ENCODE data around the gene C6orf47.
"Not testable (repeated sequence)": the region's sequence is repeated elsewhere in the genome, so short reads cannot be mapped to it uniquely, and the experiment has no call there.

The C6orf47 gene

DNA sequence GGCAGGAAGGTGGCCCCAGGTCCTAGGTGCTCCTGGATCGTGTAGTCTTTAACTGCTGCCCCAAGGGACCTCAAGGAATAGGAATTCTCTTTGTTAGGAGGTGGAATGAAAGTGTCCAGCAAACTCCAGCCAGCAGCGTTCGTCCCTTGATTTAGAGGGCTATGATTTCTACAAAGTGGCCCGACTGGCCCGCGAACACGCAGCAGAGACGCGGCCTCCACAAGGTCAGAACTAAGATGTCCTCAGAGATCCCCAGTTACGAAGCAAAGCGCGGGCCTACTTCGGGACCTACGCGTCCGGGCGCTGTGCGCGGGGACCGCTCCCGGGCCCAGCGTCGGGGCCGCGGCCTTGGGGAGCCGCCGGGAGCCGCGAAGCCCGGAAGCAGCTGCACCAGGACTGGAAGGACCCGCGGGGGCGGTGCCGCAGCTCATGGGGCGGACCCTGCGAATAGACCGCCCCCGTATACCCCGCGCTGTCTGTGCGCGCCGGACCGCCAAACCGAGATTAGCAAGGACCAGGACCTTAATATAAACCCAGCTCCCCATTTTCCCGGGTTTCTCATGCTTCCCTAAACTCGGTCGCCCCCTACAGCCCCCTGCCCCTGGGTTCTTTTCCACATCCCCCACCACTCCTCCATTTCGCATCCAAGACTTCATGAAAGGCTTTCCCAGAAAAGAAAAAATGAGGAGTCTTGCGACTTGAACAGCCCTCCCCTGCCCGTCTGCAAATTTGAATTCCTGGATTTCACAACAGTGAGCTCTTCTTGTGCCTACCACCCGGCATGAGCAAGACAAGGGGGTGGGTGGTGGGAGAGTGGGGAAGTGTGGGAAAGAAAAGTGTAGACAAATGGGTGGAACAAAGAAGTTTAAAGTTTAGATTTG is at the start of gene C6orf47:
C6orf47 (minus strand) TSS at position 398 of the 881 bp plus-strand sequence. CDS start 831 bp downstream, outside the sequence.
- peak; percentile 72 for DNase-seq (ENCODE audit: low spot score)

DNA sequence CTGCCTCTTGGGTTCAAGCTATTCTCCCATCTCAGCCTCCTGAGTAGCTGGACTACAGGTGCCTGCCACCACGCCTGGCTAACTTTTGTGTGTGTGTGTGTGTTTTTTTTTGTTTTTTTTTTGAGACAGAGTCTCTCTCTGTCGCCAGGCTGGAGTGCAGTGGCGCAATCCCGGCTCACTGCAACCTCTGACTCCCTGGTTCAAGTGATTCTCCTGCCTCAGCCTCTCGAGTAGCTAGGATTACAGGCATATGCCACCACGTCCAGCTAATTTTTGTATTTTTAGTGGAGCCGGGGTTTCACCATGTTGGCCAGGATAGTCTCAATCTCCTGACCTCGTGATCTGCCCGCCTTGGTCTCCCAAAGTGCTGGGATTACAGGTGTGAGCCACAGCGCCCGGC is 48.6 kb upstream of the C6orf47 start:
- DNase-seq (ENCODE audit: low spot score) = not testable (repeated sequence)

- no peak for DNase-seq (ENCODE audit: low spot score)
Measured at GRCh38 chr6:31708224-31708623, 47.6 kb upstream of the C6orf47 start.

DNA sequence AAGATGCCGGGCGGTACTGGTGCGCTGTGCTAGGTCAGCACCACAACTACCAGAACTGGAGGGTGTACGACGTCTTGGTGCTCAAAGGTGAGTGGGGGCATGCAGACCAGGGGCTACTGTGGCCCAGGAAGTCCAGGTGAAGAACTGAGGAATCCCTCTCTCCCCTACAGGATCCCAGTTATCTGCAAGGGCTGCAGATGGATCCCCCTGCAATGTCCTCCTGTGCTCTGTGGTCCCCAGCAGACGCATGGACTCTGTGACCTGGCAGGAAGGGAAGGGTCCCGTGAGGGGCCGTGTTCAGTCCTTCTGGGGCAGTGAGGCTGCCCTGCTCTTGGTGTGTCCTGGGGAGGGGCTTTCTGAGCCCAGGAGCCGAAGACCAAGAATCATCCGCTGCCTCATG is 47.1 kb upstream of the C6orf47 start:
- DNase-seq (ENCODE audit: low spot score) = no peak

DNA sequence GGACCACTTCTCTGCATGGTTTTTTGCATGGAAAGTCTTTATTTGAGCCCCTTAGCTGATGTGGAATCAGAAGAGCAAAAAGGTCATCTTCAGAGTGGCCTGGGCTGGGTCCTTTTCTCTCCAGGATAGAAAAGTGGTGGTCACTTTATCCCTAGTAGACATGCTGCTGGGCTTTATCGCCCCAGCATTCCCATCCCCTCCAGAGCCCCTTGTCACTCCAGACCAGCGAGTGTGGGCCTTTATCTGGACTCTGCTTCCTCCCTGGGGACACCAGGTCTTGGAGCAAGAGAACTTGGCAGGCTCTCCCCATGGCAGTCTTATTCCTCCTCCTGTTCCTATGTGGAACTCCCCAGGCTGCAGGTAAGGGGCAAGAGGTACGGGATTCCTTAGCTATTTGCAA is 46.0 kb upstream of the C6orf47 start, which contains the start of gene LY6G6F:
LY6G6F (plus strand) TSS at position 268 of the 400 bp plus-strand sequence; CDS start at position 309, 41 bp downstream.
- DNase-seq (ENCODE audit: low spot score) = no peak

DNA sequence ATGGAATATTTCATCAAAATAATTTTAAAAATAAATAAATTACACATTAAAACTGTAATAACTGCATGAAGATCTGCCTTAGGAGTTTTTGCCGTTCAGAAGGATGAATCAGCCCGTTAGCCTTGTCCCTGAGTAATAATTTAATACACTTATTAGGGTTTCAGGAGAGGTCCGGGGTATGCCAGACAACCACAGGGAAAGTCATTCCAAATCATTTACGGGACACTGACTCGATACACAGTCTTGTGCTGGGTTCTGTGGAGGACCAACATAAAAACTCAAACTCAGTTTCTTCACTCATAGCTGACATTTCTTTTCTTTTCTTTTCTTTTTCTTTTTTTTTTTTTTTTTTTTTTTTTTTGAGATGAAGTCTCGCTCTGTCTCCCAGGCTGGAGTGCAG is 45.4 kb upstream of the C6orf47 start:
- no peak for DNase-seq (ENCODE audit: low spot score)

DNA sequence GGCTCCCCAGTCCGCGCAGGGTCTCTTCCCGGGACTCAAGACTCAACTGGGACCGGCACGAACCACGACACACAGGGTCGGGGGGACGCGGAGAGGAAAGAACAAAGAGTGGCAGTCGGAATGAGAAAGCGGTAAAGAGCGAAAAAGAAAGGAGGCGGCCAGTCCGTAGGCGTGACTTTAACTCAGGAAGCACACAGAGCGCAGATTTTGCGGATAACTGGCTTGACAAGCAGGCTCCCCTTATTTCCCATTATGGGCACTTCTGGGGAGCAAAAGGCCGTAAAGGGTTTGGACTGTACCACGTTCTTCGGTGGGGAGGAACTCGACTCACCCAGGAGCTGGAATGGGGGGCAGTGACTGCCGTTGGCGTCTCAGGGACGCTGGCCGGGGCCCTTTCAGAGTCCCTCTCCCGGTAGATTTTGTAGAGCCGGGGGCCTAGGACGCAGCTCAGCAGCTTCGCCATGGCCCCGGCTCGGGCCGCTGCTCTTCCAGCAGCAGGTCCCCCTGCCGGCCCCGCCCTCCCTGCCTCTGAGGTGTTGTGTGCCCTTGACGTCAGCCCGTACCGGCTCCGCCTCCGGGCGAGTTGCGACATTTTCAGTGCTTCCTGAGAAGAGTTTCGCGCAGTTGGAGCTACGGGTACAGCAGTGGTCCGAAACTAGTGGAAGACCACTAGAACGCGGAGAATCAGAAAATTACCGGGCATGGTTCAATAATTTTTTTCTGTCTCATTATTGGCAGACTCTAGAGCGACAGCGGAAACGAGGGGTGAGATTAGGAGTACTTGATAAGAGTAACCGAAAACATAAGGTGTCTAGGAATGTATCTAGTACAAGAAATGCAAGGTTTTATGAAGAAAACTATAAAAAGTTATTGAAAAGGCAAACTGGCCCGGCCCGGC is 42.5 kb upstream of the C6orf47 start, which contains the start of gene ABHD16A:
ABHD16A (minus strand) TSS at position 506 of the 898 bp plus-strand sequence; CDS start at position 463, 43 bp downstream.
- DNase-seq (ENCODE audit: low spot score) = peak; percentile 87

DNA sequence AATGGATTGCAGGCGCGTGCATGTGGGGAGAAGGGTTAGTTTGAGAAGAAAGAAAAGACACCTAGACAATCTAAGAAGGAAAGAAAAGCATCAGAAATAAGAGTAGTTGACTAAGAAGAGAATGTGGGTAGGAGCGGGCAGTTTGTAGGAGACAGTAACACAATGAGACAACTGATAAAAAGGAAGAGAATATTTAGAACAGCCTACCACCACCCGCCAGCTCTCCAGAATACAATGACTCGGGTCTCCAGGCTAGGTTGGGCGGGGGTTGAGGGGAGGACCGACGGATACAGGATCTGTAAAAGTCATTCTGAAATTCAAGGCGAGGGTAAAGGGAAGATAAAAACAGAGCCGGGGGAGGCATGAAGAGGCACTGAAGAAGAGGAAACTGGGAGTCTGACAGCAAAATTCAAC is 41.8 kb upstream of the C6orf47 start:
- DNase-seq (ENCODE audit: low spot score) = no peak

DNA sequence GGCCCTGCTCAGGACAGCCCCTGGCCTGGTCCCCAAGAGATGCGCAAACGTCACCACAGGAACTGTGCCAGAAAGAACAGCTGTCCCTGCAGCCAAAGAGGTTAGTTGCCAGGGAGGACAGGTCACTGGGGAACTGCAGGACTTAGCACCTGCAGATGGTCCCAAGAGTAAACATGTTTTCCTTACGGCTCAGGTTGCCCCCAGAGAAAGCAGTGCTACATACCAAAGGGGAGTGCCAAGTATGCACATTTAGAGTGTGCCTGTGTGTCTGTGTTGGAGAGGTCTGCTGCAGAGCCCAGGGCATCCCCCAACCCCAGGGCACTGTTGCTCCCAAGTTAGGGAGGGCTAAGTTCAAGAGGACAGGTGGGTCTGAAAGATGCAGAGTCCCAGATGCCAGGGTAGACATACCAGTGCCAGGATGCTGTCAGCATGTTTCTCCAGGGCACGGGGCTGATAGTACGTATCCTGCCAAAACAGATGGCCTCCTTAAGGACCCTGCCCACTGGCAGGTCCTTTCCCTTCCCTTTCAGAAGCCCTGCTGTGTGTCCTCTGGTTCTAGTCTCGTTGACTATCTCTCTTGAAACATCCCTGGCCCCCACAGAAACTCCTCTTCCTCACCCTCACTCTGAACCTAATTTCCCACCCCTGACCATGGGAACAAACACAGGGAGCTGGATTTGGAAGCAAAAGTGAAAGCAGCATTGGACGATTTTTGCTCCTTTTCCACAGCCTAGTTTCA is 41.3 kb upstream of the C6orf47 start:
- DNase-seq (ENCODE audit: low spot score) = no peak

- no peak for DNase-seq (ENCODE audit: low spot score)
Measured at GRCh38 chr6:31700740-31701401, 40.3 kb upstream of the C6orf47 start.

DNA sequence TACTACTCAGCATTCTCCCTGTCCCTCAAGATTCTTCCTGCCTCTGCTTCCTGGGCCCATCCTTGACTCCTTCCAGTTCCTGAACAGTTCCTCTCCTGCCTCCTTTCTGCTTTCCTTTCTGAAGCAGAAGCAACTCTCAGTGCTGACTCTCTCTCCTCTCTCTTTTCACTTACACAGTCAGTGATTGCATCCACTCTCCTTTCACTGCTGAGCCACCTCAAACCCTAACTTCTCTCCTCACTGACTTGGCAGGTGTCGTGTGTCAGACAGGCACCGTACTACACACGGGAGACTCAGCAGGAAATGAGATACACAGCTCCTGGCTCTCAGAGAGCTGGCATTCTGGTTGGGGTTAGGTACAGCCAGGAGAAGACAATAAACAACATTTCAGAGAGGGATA is 37.0 kb upstream of the C6orf47 start:
- no peak for DNase-seq (ENCODE audit: low spot score)

DNA sequence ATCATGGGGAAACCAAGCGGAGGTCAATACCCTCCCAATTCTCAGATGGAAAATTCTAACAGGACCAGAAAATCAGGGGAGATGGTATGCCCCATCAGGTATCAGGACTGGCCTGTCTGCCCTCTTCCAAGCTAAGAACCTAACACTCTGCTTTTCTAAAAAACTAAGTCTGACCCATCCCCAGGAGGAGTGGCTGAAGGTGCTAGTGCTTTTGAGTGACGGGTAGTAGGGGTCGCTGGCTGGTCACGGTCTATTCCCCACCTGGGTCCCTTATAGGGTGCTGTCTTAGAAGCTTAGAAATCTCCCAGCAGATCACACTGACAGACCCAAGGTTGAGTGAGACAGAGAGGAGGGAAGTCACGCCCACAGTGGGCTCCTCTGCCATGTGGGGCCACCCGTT is 33.0 kb upstream of the C6orf47 start:
- no peak for DNase-seq (ENCODE audit: low spot score)

DNA sequence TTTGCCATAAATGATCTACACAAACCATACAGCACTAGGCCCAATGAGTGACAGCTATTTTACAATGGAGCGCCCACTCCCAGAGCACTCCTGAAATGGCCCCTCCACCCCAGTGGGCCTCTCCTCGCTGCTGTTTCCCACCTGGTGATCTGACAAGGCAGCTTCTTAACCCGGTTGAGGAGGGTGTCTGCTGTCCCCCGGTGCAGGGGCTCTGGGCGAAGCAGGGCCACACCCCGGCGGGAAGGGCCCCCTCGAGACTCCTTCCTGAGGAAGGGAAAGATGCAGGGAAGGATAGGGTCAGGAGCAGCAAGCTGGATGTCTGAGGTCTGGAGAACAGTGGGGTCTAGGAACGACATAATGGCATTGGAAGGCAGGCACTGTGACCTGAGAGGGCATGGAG is 32.3 kb upstream of the C6orf47 start:
- DNase-seq (ENCODE audit: low spot score) = no peak

GRCh38 chr6:31692353-31692752 is 31.8 kb upstream of the C6orf47 start:
- DNase-seq (ENCODE audit: low spot score) = no peak

- no peak for DNase-seq (ENCODE audit: low spot score)
Measured at GRCh38 chr6:31691564-31692108, 31.1 kb upstream of the C6orf47 start.

DNA sequence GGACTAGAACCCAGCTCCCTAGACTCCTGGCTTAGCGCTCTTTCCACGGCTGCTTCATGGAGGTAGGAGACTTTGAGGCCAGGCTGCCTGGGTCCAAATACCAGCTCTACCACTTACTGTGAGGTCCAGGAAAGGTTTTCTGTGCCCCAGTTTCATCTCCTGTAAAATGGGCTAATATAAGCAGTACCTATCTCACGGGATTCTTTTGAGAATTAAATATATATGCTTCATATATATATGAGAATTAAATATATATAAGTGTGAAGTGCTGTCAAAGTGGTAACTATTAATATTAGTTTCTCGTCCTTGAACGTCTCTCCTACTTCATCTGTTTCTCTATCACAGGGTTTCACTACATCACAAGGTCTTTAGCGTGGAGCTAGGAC is 30.5 kb upstream of the C6orf47 start:
- no peak for DNase-seq (ENCODE audit: low spot score)

GRCh38 chr6:31690231-31691077 is 29.9 kb upstream of the C6orf47 start:
- DNase-seq (ENCODE audit: low spot score) = peak; percentile 49

DNA sequence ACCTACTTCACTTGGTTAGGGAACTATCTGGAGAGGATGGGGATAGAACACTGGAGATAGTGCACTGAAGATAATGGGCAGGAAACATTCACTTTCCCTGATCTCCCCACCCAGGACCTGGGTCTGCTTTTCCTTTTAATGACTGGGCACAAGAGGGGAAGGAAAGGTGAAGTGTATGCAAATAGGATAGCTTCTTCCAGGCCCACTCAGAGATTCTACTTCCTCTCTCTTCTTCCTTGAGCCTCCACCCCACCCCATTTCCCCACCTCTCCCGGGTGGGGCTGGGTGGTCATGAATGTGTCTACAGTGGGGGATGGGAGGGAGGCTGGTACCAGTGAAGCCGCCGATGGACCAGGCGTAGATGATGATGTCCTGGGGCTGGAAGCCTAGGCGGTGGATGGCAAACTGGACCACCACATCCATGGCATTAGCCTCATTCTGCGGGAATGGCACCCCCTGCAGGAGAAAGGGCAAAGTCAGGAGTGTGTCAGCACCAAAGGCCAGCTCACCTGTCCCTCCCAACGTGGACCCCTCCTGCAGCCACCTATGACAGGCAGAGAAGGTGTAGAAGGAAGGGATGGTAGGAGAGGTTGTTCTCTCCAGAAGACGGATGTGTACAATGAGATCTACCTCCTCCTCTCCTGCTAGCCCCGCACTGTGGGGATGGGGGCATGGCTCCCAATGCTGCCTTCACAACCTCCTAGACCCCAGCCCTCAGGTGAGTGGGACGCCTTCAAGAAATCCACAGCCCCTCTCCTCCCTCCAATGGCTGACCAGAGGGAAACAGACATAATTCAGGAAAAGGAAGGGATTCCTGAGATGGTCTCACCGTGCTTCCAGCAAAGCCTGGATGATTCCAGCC is 28.9 kb upstream of the C6orf47 start:
- no peak for DNase-seq (ENCODE audit: low spot score)
